CD14-positive monocyte (primary cell): Measurements from ENCODE around the gene LCAT. TPM values are rescaled to one million over a fixed set of nuclear protein-coding genes. Genes with fewer than 3 reads are reported as not detected.
"Not testable (repeated sequence)": the region's sequence is repeated elsewhere in the genome, so short reads cannot be mapped to it uniquely, and the experiment has no call there.

ENCODE experiments used
- DNase-seq, 3 donors: peaks; one replicate each; pipeline ENCODE4 v3.0.0-alpha.2; 2011 to 2022
- H2AFZ ChIP-seq: 2 replicates; pipeline ENCODE4 v1.6.0; 2012; ENCODE audit warnings: mild to moderate bottlenecking, low read depth, low read length, inconsistent platforms; ENCODE audit not compliant: insufficient read depth, poor library complexity, severe bottlenecking
- H3K27ac ChIP-seq, 2 donors: 1 replicate in 1 of 2; 2 replicates in 1 of 2; pipeline ENCODE4 v1.5.1; 2012 to 2013; ENCODE audit warnings: low read length in 2 of 2, control low read depth in 1 of 2, inconsistent platforms in 1 of 2, low read depth in 1 of 2, mild to moderate bottlenecking in 1 of 2
- H3K27me3 ChIP-seq, 2 donors: one replicate each; pipeline versions ENCODE4 v1.6.0 to v1.6.1; 2011 to 2013; ENCODE audit warnings: low read length in 2 of 2; ENCODE audit not compliant: control insufficient read depth in 2 of 2, insufficient read depth in 2 of 2
- H3K36me3 ChIP-seq, 2 donors: replicated peaks in 1 of 2; 1 replicate in 1 of 2; 2 replicates in 1 of 2; pipeline versions ENCODE4 v1.5.1 to v1.6.1; 2012 to 2013; ENCODE audit warnings: low read length in 2 of 2, control low read depth in 1 of 2, inconsistent platforms in 1 of 2, mild to moderate bottlenecking in 1 of 2; ENCODE audit not compliant: insufficient read depth in 2 of 2, control insufficient read depth in 1 of 2
- H3K4me1 ChIP-seq, 2 donors: 1 replicate in 1 of 2; 2 replicates in 1 of 2; pipeline versions ENCODE4 v1.5.1 to v1.6.1; 2012 to 2013; ENCODE audit warnings: low read length in 2 of 2, control low read depth in 1 of 2, inconsistent platforms in 1 of 2, mild to moderate bottlenecking in 1 of 2, moderate library complexity in 1 of 2; ENCODE audit not compliant: insufficient read depth in 2 of 2, control insufficient read depth in 1 of 2
- H3K4me2 ChIP-seq: replicated peaks from 2 replicates; pipeline ENCODE3; 2012; ENCODE audit warnings: low read length, moderate library complexity, mild to moderate bottlenecking; ENCODE audit not compliant: poor library complexity, severe bottlenecking; ENCODE audit errors: extremely low read depth
- H3K4me3 ChIP-seq, 3 experiments: fragments of 200-600 bp in 1 of 3; sonication (generic) in 1 of 3; replicated peaks in 1 of 3; 1 replicate in 2 of 3; 2 replicates in 1 of 3; pipeline ENCODE4 v1.5.1; 2011 to 2013; ENCODE audit warnings: low read length in 3 of 3, mild to moderate bottlenecking in 3 of 3, control low read depth in 2 of 3, low read depth in 2 of 3, inconsistent platforms in 1 of 3, moderate library complexity in 1 of 3
- H3K79me2 ChIP-seq: 2 replicates; pipeline ENCODE4 v1.6.0; 2012; ENCODE audit warnings: mild to moderate bottlenecking, control low read depth, inconsistent platforms, low read length, moderate library complexity; ENCODE audit not compliant: insufficient read depth
- H3K9ac ChIP-seq: 2 replicates; pipeline ENCODE4 v1.6.0; 2017; ENCODE audit warnings: low read length, mild to moderate bottlenecking; ENCODE audit not compliant: insufficient read depth, poor library complexity, severe bottlenecking
- H3K9me3 ChIP-seq, 2 donors: replicated peaks in 1 of 2; 1 replicate in 1 of 2; 2 replicates in 1 of 2; pipeline versions ENCODE4 v1.5.1 to v1.6.1; 2012 to 2013; ENCODE audit warnings: low read length in 2 of 2, control low read depth in 1 of 2; ENCODE audit not compliant: control insufficient read depth in 1 of 2, insufficient read depth in 1 of 2
- H4K20me1 ChIP-seq: 2 replicates; pipeline ENCODE4 v1.6.0; 2012; ENCODE audit warnings: mild to moderate bottlenecking, low read length, control low read depth, moderate library complexity; ENCODE audit not compliant: insufficient read depth
- H3K27ac Mint-ChIP-seq, 7 donors: one replicate each; pipeline ENCODE4 v1.8.0; 2020; ENCODE audit warnings: mild to moderate bottlenecking in 7 of 7, mixed read lengths in 7 of 7, moderate library complexity in 6 of 7, inconsistent platforms in 2 of 7
- H3K27me3 Mint-ChIP-seq, 3 donors: one replicate each; pipeline ENCODE4 v1.8.0; 2021 to 2022; ENCODE audit warnings: low read depth in 3 of 3, mild to moderate bottlenecking in 3 of 3, mixed read lengths in 3 of 3, moderate library complexity in 3 of 3, inconsistent platforms in 1 of 3
- H3K36me3 Mint-ChIP-seq, 2 donors: one replicate each; pipeline ENCODE4 v1.8.0; 2020; ENCODE audit warnings: mixed read lengths in 2 of 2, inconsistent platforms in 1 of 2, mild to moderate bottlenecking in 1 of 2
- H3K4me1 Mint-ChIP-seq: one replicate; pipeline ENCODE4 v1.8.0; 2020; ENCODE audit warnings: mild to moderate bottlenecking, mixed read lengths
- H3K4me3 Mint-ChIP-seq, 2 donors: one replicate each; pipeline ENCODE4 v1.8.0; 2020; ENCODE audit warnings: mild to moderate bottlenecking in 2 of 2, mixed read lengths in 2 of 2, moderate library complexity in 1 of 2
- H3K9me3 Mint-ChIP-seq, 7 donors: one replicate each; pipeline ENCODE4 v1.8.0; 2020 to 2022; ENCODE audit warnings: mixed read lengths in 7 of 7, mild to moderate bottlenecking in 6 of 7, moderate library complexity in 6 of 7, inconsistent platforms in 2 of 7
- whole genome bisulfite sequencing: methylation state at CpG from one replicate; pipeline ENCODE4 v1.1.5; 2013; ENCODE audit warnings: missing lambda C conversion rate; ENCODE audit not compliant: insufficient coverage; 5-methylcytosine and 5-hydroxymethylcytosine counted together
- intact Hi-C, 2 donors: fragments of 100-400 bp; cut with micrococcal nuclease; formaldehyde crosslinking; loops; one replicate each; pipeline versions ENCODE4 v1.15.0 to v1.15.1; 2023
- polyA plus RNA-seq, 3 donors: library from polyadenylated mRNA; depleted of rRNA in 1 of 3; unstranded in 2 of 3; stranded (reverse) in 1 of 3; fragments of 300-500 nt in 2 of 3; fragments of >200 nt in 1 of 3; fragmentation: Illumina TruSeq in 2 of 3; gene quantifications; 1 replicate in 2 of 3; 2 replicates in 1 of 3; pipeline ENCODE4 v1.2.3, GENCODE V29; 2012 to 2021
- TF ChIP-seq, protein P1 (sequence below): fragments of 200-600 bp; IDR thresholded peaks from one replicate; pipeline ENCODE4 v1.8.0; 2022; ENCODE audit warnings: antibody characterized with exemption, mild to moderate bottlenecking

LCAT gene
- polyA plus RNA-seq, 3 donors, result 0.17 to 16.2 TPM; not detected in 1

DNA sequence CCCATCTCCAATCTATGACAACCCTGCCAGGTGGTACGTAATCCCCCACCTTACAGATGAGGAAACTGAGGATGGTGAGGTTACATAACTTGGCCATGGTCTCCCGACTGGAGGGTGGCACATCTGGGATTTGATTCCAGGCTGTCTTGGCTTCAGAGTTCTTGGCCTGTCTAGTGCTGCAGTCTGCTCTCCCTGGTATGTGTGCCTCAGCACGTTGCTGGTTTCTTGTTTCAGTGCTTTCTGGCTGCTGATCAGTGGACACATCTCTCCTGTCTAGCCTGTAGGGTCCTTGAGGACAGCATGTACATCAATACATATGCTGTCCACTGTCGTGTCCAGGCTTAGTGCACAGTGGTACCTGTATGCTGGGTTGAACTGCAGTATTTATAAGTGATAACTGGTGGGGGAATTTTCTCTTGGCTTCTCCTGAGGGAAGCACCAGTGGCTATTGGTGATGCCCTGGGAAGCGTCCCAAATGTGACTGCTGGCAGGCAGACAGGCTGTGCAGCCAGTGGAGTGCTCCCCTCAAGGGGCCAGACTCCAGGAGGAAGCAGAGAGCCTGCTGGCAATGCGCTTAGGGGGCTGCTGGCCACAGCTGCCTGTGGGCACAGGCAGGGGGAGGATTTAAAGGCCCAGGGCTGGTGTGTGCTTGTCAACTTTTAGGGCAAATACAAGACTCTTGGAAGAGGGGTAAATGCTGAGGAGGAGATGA, 26.6 kb downstream of the LCAT start:
- Histone ChIP-seq H3K9me3 (no peaks in the 10 kb centered on the region), H3K79me2 (peaks cover 49% of the 10 kb centered on the region), H3K4me3 (no peak overlapping the region), H4K20me1 (peaks cover 80% of the 10 kb centered on the region), H3K27ac (no peak overlapping the region), H3K9ac (no peak overlapping the region), H3K4me1 (no peaks in the 10 kb centered on the region), H3K27me3 (no peaks in the 10 kb centered on the region), H2AFZ (no peak overlapping the region), H3K36me3 (peaks cover 39 to 70% of the 10 kb centered on the region in 2 donors), H3K4me2 (no peak overlapping the region)
- TF ChIP-seq, protein P1, sequence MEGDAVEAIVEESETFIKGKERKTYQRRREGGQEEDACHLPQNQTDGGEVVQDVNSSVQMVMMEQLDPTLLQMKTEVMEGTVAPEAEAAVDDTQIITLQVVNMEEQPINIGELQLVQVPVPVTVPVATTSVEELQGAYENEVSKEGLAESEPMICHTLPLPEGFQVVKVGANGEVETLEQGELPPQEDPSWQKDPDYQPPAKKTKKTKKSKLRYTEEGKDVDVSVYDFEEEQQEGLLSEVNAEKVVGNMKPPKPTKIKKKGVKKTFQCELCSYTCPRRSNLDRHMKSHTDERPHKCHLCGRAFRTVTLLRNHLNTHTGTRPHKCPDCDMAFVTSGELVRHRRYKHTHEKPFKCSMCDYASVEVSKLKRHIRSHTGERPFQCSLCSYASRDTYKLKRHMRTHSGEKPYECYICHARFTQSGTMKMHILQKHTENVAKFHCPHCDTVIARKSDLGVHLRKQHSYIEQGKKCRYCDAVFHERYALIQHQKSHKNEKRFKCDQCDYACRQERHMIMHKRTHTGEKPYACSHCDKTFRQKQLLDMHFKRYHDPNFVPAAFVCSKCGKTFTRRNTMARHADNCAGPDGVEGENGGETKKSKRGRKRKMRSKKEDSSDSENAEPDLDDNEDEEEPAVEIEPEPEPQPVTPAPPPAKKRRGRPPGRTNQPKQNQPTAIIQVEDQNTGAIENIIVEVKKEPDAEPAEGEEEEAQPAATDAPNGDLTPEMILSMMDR, result no peak
- H3K27ac Mint-ChIP-seq, result peak overlapping the region in 5 of 7 donors; percentile 15 to 86 (median 73)
- H3K27me3 Mint-ChIP-seq, result no peaks in the 10 kb centered on the region
- intact Hi-C loops, result no loop called here
- no peaks in the 10 kb centered on the region for H3K9me3 Mint-ChIP-seq
- no peak overlapping the region for H3K4me3 Mint-ChIP-seq
- peaks cover 58 to 81% of the 10 kb centered on the region in 2 donors for H3K36me3 Mint-ChIP-seq
- WGBS, result 78% methylated on average over 6 of the region's 6 CpGs
- DNase-seq, result no peak
- H3K4me1 Mint-ChIP-seq, result peaks cover 6% of the 10 kb centered on the region

DNA sequence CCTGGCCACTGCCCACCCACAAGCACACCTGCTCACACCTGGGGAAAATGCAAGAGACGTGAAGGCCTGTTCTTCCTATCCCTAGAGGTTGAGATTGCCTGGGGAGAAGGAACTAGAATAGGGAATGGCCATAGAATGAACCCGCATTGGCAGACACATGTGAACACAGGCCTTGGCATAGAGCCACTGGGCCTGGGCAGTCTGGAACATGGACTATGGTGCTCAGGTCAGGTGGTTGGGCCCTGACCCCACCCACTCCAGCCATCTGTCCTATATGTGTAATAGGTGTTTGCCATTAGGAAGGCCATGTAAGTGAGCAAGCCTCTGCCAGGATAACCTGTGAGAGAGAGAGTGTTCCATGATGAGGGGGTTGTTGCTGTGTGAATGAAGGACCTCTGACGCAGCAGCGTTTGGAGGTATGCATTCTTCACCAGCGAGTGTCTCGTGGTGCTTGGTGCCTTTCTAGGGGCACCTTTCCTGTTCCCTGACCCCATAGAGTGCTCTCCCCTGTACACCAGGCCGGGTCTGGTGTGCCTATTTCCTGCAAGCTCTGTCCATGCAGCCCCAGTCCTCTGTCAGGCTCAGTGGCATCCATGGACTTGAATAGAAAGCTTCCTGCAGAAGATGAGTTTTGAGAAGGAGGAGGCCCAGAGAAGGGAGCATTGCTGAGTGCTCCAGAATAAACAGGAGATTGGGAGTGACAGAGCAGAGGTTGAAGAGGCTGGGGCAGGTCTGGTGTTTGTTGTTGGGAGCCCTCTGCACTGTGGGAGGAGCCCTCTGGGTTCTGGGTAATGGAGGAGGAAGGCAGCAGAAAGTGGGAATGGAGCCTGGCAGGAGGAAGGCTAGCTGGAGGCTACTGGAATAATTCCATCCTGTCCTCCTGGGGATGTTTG, 27.8 kb downstream of the LCAT start:
- no peaks in the 10 kb centered on the region for H3K27me3 ChIP-seq
- DNase-seq, result no peak
- Mint-ChIP-seq H3K27me3 (no peaks in the 10 kb centered on the region), H3K9me3 (no peaks in the 10 kb centered on the region), H3K4me3 (no peak overlapping the region), H3K27ac (peak overlapping the region in 1 of 7 donors; percentile 29), H3K4me1 (peaks cover 6% of the 10 kb centered on the region), H3K36me3 (peaks cover 62 to 78% of the 10 kb centered on the region in 2 donors)
- TF ChIP-seq, protein P1, result no peak
- intact Hi-C loops, result no loop called here
- H3K4me1 ChIP-seq, result no peaks in the 10 kb centered on the region
- no peak overlapping the region for H2AFZ ChIP-seq
- no peak overlapping the region for H3K27ac ChIP-seq
- no peak overlapping the region for H3K4me3 ChIP-seq
- WGBS, result 100% methylated on average over 3 of the region's 7 CpGs
- H3K9me3 ChIP-seq, result no peaks in the 10 kb centered on the region
- no peak overlapping the region for H3K4me2 ChIP-seq
- H3K9ac ChIP-seq, result no peak overlapping the region
- peaks cover 44 to 73% of the 10 kb centered on the region in 2 donors for H3K36me3 ChIP-seq
- H3K79me2 ChIP-seq, result peaks cover 50% of the 10 kb centered on the region
- peaks cover 78% of the 10 kb centered on the region for H4K20me1 ChIP-seq

DNA sequence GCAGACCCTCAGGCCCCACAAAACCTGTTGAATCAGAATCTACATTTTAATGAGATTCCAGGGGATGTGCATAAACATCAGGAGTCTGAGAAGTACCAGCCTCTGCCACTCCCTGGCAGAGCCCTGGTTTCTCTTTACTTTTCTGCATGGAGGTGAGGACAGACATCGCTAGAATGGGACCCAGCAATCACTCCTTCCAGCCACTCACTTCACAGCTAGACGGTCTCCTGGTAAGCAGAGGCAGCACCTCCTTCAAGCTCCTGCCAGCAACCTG, 28.5 kb downstream of the LCAT start:
- H3K27me3 Mint-ChIP-seq, H2AFZ ChIP-seq, H3K4me2 ChIP-seq, H3K9me3 ChIP-seq, H3K9me3 Mint-ChIP-seq, intact Hi-C loops, H3K4me1 ChIP-seq, H3K4me1 Mint-ChIP-seq, H3K27me3 ChIP-seq, H3K9ac ChIP-seq, DNase-seq, H3K4me3 ChIP-seq, H3K4me3 Mint-ChIP-seq, H3K27ac ChIP-seq: not testable (repeated sequence)
- Histone ChIP-seq H4K20me1 (peaks cover 80% of the 10 kb centered on the region), H3K79me2 (peaks cover 47% of the 10 kb centered on the region), H3K36me3 (peaks cover 49 to 76% of the 10 kb centered on the region in 2 donors)
- no CpG with 5 or more reads among the region's 2 CpGs for WGBS
- Mint-ChIP-seq H3K27ac (peak overlapping the region in 1 of 7 donors; percentile 2), H3K36me3 (peaks cover 63 to 80% of the 10 kb centered on the region in 2 donors)
